Measurements from ENCODE around the gene B4GALNT3. TPM values are rescaled to one million over a fixed set of nuclear protein-coding genes. Genes with fewer than 3 reads are reported as not detected.

The B4GALNT3 gene
- polyA plus RNA-seq, 1 donor, result 18.3 TPM

DNA sequence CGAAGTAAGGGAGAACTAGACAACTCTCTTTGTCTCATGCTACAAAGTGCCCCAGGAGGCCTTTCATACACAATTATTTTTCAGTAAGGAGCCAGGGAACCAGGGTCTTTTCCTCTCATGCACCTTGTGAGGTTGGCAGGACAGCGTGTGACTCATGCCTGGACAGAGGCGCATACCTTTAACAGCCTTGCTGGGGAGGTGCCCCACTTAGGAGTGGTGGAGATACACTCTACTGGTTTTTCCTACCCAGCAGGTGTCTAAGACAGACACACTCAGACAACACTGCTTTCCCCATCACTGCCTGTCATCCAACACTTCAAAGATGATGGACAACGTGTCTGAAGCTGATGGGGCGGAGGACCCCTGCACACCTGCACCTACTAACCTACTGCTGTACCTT is 49.1 kb downstream of the B4GALNT3 start:
- no peak for DNase-seq

DNA sequence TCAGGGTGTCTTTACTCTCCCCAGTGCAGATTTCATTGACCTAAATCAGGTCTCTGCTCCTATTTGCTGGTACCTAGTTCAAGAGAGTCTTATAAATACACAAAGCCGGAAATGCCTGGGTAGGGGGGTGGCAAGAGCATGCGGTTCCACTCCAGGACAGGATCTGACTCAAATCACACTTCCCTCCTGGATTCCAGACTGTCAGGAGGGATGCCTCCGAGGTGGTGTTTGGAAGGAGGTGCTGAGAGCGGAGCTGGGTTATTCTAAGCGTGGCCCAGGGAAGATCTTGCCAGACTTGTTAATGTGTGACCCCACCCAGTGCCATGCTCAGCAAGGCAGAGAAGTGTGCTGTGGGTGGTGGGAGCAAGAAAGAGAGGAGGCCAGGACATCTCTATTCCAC is 49.8 kb downstream of the B4GALNT3 start:
- no peak for DNase-seq

DNA sequence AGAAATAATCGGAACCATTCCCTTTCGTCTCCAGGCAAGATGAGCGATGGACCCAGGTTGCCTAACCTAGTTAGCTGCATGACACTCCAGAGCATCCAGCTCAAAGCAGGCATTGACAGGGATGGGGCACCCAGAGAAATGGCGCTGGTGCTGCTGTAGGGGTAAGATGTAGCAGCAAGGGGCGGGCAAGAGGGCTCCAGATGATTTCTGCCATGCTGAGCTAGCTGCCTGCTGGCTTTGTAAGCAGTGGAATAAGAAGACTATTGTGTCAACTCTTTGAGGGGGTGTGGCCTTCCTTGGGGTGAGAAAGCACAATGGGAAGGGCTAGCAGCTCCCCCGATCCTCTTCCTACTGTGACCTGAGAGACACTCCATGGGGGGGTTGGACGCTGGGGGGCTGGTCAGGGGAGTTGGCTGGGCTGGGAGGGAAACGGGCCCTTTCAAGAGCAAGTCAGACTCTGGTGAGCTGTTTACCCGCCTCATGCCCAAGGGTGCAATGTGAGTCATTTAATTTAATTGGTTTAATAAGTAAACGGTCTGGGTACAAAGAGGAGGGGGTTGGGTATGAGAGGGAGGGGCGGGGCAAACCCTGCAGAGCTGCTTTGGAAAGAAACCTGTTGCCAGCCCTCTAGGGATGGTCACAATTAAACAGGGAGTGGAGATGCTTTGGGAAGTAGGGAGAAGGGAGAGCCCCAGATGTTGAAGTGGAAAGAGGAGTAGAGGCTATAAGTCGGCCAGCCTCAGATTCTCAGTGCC is 50.5 kb downstream of the B4GALNT3 start:
- DNase-seq, result peak; percentile 53

DNA sequence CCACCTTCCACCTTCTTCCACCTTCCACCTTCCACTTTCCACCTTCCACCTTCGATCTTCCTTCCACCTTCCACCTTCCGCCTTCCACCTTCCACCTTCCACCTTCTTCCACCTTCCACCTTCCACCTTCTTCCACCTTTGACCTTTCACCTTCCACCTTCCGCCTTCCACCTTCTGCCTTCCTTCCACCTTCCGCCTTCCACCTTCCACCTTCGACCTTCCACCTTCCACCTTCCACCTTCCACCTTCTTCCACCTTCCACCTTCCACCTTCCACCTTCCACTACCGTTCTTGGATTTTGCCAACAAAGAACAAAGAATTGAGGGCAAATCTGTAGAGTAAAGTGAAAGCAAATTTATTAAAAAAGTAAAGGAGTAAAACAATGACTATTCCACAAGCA is 53.2 kb downstream of the B4GALNT3 start:
- no peak for DNase-seq

DNA sequence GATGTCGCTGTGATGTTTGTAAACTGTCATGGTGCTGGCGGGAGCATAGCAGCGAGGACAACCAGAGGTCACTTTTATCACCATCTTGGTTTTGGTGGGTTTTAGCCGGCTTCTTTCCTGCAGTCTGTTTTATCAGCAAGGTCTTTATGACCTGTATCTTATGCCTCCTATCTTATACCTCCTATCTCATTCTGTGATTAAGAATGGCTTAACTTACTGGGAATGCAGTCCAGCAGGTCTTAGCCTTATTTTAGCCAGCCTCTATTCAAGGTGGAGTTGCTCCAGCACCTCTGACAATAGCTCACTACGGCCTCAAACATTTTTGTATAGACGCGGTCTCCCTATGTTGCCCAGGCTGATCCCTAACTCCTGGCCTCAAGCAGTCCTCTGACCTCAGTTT is 53.7 kb downstream of the B4GALNT3 start:
- no peak for DNase-seq

DNA sequence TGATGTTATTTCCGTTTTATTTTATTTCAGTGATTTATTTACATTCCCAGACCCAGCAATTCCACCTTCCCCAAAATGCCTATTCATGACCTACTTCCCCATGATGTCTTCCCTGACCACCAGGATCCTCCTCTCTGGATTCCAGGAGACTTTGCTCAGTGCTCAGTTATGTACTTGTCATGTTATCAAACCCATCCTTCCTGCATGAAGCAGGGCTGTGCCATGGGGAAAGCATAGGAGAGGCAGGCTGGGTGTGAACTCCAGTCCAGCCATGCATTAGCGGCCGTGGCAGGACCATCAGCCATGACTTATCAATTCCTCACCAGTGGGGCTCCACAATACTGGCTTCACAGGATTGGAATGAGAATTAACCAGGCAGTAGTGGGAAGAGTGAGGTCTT is 57.8 kb downstream of the B4GALNT3 start:
- DNase-seq, result no peak

DNA sequence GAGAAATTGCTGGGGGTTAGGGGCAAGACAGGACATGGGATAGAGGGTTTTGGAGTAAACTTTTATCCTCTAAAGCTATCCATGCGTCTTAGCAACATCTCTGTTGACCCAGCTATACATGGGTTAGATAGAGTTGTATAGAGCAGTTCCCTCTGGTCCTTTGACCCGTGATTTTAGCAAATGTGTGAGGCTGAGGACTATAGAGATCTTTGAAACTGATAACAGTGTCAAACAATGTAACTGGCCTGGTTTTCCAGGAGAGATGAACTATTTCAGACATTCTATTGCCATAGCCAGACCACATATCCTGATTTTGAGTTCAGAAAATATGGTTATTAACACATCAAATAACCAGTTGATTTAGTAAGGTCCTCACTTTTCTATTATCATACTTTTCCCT is 60.4 kb downstream of the B4GALNT3 start:
- no peak for DNase-seq

DNA sequence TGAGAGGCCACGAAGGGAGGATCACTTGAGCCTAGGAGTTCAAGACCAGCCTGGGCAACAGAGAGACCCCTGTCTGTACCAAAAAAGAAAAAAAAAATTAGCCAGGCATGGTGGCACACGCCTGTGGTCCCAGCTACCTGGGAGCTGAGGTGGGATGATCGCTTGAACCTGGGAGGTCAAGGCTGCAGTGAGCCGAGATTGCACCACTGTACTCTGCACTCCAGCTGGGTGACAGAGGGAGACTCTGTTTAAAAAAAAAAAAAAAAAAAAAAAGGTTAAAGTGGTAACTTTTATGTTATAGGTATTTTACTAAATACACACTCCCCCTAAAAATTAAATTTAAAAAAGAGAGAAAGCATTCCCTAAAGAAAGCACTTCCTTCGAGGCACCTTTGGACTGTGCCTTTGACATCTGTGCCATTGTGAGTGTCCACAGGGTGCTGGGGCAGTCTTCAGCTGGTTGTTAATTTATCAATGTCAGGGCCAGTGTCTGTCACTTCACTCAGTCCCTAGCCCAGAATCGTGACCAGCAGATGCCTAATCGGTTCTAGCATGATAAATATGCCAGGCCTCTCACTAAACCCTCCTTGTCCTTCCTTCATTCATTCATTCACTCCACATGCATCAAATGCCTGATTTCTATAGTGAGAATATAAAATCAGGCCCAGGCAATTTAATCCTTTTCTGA is 63.1 kb downstream of the B4GALNT3 start:
- DNase-seq, result no peak

DNA sequence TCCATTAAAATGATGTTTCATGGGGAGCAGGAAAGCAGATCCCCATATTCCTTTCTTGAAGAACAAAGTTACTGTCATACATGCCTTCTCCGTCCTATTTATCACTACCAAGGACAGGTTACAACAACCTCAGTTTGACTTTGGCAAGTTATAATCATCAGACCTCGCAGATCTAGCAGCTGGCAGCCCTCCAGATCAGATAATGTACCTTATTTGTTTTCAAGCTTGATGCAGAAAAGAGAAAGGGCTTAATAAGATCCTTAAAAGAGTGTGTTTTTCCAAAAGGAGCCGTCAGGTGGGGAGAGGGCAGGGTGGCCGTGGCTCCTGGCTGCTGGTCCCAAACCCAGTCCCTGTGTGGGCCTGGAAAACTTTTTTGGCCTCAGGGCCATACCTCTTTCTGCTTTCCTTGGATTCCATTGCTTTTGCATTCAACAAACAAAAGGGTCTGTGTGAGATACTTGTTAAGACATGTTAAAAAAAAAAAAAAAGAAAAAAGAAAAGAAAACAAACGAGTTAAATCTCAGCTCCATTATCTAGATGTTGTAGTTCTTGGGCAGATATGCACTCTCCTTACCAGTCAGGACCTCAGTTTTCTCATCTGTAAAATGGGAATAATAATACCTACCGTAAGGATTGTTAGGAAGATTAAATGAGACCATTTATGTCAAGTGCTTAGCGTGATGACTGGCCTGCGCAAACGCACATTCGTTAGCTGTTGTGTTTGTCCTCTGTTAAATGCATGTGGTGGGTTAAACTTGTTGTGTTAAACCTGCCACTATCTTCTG is 64.6 kb downstream of the B4GALNT3 start:
- DNase-seq, result no peak

DNA sequence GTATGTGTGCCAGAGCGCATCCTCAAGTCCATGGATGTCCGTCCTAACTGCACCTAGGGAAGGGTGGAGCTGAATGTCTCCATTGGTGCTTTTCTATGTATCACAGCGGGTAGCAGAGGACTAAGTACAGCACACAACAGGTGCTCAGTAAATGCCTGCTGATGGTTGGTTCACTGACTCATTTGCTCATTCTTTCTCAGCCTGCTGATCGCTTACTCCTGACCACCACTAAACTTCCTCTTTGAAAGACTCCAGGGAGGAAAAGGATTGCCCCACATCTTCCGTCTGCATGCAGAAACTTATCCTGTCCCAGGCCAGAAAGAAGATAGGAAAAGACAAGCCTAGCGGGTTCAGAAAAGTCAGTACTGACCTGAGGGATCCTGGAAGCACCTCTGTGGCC is 66.3 kb downstream of the B4GALNT3 start:
- DNase-seq, result no peak

DNA sequence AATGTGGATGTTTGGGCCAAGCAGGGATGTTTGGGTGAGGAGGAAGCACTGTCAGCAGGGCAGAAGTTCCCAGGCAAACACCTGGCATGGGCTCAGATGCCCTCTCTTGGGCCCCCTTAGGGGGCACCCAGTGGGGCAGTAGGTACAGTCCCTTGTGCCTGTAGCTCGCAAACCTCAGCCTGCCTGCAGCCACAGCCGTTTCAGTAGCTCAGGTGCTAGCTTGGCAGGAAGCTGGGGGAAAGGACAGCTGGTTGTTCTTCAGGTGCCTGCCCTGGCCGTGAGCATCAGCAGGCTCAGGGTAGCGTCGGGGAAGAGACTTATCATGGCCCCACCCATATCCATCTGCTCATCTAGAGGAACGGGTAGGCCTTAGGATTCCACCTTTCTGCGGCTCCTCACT is 67.5 kb downstream of the B4GALNT3 start:
- DNase-seq, result no peak

DNA sequence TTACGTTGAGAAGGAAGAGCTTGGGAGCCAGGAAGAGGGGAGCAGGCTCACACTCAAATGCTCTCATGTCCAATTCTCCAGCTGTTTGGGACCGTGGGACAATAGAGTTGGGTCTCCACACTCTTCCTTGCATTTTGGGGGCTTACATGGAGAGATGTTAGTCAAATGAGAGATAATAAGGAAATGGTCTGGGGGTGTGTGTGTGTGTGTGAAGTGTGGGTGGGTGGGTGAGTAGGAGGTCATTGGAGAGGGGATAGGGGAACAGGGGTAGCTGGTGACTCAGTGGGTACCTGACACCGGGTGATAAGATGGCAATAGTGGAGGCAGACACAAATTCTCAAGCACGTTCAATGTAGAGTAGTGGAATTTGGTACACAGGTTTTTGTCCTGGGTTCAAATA is 68.0 kb downstream of the B4GALNT3 start:
- DNase-seq, result no peak

DNA sequence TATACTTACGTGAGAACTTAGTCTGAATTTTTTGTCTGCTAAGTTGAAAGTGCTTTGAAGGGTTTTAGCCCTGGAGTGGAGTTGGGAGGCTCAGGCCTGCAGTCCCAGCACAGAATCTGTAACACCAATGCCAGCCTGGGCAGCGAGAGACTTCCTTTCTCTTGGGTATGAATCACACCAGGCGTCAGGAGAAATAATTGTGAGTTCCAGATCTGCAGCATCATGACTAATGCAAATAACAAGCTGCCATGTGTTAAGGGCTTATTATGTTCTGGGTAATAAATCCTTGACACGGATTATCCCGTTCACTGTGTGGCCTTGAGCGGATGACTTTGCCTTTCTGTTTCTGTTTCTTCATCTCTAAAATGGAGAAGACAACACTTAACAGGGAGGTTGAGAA is 70.6 kb downstream of the B4GALNT3 start:
- no peak for DNase-seq

DNA sequence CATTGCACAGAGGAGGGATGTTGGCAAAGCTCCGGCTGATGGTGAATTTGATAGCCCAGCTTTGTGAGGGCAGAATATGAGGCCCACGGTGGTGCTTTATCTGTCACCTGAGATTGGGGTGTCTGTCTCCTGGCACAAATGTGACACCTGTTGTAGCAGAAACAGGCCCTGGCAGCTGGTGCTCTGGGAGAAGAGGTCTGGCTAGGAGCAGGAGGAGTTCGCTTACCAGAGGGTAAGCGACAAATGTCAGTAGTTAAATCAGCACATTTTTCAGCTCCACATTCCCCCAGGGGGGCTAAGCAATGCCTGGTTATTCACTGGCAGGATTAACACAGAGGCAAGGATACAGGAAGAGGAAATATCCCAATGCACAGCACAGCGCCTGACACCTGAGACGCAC is 71.1 kb downstream of the B4GALNT3 start:
- DNase-seq, result no peak

DNA sequence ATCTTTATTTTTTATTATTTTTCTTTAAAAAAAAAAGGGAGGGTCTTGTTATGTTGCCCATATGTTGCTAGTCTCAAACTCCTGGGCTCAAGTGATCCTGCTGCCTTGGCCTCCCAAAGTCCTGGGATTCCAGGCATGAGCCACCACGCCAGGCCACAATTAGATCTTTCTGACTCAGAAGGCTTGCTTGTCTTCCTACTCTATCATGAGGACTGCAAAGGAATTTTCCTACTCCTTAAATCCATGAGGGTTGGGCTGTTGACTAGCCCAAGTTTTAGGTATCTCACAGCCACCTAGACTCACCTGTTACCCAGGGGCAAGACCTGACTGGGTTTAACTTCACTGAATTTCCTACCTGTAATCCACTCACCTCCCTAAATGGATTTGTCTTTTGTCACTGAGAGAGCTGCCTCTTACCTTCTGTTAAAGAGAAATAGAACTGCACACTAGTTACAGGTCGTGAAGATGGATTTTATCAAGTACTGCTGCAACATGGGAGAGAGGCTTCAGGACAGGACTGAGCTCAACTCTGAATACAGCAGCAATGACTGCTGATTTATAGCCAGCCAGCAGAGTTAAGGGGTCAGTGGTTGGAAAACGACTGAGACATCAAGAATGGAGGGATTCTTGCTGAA is 72.3 kb downstream of the B4GALNT3 start:
- DNase-seq, result no peak

DNA sequence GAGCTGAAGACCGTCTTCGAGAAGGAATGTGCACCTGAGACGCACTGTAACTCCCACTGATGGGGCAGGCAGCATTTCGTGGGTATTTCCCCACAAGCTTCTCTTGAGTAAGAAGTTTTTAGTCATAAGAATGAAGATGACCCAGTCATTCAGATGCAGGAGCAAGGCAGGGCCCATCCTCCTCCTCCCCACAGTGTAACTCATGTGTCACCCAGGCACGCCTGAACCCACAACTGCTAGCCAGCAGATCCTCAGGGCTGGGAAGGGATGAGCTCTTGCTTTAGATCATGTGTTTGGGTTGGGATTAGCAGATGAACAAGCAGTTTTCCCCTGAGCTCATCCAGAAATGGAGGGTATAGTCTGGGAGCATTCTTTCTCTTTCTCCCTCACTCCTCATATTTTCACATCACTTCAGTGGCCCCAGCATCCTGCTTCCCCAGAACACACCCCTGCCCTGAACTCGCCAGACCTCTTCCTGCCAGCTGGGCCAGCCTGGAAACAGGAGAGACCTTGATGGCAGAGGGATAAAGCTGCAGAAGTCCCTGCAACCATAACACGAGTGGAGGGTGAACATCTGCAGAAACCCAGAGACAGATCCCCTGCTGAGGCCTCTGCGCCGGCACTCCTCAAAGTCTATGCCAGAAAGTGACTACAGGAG is 73.3 kb downstream of the B4GALNT3 start:
- DNase-seq, result no peak

DNA sequence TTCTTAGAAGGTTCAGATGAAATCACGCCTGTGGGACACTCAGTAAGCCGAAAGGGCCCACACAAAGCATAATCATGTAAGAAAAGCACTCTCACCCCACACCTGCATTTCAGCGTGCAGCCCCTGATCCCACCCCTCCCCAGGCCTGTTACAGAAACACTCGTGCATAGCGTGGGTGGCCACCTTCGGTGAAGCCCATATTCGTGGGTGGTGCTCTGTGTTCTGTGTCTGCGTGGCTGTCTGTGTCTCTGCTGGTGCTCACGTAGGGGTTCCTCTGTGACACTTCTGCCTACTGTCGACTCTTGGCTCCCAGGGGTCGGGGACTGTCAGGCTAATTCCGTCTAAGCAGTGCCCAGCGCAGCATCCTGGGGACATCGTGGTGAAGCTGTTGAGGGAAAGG is 74.0 kb downstream of the B4GALNT3 start:
- DNase-seq, result no peak

DNA sequence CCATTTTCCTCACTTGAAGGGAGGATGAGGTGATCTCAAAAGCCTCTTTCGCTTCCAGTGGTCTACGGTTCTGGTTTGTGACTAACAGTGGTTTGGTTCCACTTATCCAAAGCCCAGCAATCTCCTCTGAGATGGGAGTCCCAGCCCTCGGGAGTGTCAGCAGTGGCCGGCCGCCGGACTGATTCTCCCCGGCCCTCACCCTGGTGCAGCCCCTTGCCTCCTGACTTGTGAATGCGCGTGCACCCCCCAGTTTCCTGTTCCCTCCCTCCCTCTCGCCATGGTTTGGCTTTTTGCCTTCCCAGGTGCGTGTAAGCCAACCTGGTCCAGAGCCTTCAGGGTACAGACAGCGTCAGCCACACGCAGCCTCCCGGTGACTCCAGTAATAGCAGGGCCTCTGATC is 74.5 kb downstream of the B4GALNT3 start:
- DNase-seq, result no peak

DNA sequence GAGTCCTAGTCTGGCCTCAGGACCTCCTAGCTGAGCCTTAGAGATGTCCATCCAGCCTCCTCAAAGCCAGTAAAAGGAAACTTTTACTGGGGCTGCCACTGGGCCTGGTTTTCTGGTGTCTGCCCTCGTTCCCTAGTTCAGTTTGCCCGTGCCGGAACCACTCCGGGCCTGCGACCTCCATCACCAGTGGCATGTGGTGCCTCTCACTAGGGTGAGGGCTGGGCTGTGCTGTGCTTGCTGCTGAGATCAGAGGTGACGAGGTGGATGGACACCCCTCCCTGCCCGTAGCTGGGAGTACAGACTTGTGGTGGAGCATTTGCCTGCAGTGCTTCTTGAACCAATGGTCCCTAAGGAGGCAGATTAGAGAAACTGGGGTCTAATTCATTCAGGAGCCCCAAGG is 75.7 kb downstream of the B4GALNT3 start:
- no peak for DNase-seq

DNA sequence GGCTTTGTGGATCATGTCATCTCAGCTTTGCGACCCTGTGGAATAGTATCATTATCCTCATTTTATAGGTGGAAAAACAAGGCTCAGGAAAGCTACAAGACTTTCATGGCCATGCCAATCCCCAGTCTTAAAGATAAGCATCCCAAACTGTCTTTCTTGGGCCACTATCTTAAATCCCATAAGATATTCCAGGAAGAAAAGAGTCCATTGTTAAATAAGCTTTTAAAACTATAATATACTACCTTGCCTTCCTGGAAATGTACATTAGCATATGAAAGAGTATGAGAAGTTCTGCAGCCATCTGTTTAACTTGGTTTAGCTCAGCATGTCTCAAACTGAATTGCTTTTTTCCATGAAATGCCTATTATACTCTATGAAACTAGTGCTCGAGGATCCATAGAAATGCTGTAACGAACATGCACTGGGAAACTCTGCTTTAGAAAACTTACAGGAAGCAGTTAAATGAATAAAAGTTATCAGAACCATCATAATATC is 77.1 kb downstream of the B4GALNT3 start:
- no peak for DNase-seq

DNA sequence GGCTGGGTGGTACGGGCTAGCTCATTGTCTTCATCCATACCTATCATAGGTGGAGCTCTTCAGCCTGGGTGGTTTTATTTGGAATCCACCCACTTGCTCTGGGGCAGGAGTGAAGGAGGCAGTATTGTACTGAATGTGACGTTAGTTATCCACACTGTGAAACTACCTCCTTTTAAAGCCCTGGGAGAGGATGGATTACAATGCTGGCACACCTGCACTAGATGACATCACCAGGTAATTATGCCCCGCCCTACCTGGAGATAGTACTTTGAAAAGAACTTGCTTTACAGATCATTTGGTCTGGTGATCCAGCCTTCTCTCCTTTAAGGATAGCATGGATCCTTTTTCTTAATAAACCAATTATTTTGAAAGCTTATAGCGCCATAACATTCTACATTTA is 78.0 kb downstream of the B4GALNT3 start:
- no peak for DNase-seq
